ENCODE data around the gene FNDC8.
"Not testable (repeated sequence)": the region's sequence is repeated elsewhere in the genome, so short reads cannot be mapped to it uniquely, and the experiment has no call there.

FNDC8 gene

DNA sequence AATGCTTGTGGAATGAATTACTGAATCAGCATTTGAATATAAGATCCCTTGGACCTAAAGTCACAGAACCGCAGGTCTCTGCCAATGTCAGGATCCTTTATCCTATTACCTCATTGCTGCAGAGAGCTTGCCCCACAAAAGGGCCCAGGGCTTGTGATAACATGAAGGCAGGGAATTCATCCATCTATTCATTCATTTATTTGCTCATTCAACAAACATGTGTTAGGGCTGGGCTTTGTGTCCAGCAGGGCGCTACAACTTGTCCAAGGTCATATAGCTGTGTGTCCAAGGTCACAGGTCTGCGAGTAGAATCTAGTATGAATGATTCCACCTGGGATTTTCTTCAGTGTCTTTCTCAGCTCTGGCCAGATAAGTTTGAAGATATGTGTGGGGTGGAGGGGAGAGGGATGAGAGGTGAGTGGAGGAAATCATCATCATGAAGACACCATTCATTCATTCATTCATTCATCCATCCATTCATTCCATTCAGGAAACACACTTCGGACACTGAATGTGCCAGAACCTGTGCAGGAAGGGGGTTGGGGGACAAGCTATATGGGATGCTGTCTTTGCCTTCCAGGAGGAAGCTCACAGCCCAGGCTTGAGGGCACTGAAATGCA is 24.9 kb downstream of the FNDC8 start:
- no peak for DNase-seq

- DNase-seq = no peak
Observed at GRCh38 chr17:35147375-35147905, 26.0 kb downstream of the FNDC8 start, which contains the start of gene UNC45B. Gene UNC45B, plus strand, starts transcription at chr17:35147817. Its CDS starts 447 bp downstream, at chr17:35148264.

DNA sequence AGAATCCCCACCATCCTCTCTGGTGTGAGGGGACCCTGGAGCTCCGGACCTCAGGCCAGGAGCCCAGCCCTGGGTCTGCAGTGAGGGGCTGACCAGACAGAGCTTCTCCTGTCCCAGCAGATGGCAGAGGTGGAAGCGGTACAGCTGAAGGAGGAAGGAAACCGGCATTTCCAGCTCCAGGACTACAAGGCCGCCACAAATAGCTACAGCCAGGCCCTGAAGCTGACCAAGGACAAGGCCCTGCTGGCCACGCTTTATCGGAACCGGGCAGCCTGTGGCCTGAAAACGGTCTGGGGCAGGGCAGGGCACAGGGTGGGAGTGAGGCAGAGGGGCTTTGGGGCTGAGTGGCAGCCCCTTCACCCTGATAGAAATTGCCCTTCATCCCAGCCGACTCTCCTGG is 26.7 kb downstream of the FNDC8 start:
- DNase-seq = no peak

DNA sequence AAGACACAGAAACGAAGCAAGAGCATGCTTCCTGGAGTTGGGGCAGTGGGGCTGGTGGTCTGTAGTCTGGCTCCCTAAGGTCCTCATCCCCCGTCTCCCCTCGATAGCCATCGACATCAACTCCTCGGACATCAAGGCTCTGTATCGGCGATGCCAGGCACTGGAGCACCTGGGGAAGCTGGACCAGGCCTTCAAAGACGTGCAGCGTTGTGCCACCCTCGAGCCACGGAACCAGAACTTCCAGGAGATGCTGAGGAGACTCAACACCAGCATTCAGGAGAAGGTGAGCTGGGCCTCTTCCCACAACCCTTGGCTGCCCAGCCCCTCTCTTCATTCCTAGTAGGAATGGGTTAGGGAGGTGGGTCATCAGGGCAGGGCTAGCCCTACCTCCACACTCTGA is 28.5 kb downstream of the FNDC8 start:
- no peak for DNase-seq

- DNase-seq = not testable (repeated sequence)
Observed at GRCh38 chr17:35151080-35151479, 29.7 kb downstream of the FNDC8 start.

DNA sequence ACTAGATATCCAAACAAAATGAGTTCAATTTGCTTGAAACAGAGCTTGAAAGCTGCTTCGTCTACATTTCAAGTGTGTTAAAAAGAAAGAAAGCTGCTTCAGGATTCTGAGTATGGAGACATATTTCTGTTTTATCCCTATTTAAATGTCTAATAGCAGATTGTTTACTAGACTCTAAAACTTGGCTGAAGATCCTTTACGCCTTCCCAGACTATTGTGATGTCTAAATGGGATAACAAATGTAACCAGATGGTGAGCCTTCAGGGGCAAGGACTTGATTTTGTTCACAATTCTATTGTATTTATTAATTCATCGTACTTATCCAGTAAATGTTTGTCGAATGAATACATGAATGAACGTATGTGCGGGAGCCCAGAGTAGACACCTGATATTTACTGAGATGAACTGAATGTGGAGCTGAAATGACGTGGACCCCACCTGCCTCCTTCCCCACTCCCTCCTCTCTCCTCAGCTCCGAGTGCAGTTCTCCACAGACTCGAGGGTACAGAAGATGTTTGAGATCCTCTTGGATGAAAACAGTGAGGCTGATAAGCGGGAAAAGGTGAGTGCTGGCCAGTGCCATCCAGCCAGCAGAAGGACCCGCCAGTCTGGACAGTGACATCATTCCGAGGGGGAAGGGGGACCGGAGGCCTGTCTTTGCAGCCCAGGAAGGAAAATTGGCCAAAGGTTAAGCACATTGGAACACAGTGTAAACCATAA is 31.2 kb downstream of the FNDC8 start:
- no peak for DNase-seq

DNA sequence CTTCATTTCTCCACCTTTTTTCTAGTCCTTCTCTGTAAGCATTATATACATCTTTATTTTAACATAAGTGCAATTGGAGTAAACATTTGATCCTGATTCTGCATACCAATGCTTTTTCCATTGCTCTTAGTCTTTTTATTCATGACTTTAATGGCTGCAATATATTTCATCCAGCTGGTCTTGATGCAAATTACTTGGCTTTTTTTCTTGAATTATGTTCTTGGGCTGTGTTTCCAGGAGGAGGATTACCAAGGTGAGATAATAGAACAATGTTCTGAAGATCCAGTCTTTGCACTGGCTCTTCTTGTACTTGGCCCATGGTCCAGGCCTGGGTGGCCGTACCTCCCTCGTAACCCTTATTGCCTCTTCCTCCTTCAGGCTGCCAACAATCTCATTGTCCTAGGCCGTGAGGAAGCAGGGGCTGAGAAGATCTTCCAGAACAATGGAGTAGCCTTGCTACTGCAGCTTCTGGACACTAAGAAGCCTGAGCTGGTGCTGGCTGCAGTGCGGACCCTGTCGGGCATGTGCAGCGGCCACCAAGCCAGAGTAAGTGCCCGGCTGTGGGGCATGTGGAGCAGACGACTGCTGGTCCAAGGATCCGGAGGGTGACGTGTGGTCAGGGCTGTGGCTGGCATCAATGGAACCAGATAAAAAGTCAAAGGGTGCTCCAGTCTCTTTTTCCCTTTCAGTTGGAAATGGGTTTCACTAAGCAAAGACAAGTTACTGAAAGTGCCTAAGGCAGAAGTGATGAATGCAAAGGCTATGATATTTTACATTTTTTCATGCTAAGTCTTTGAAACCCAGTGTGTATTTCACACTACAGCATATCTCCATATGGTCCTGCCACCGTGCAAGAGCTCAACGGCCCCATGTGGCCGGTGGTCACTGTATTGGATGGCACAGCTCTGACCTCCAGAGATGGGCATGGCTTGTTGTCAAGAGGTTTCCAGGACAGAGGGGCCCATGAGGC is 33.1 kb downstream of the FNDC8 start:
- DNase-seq = no peak

- no peak for DNase-seq
Observed at GRCh38 chr17:35155246-35155645, 33.8 kb downstream of the FNDC8 start.

- no peak for DNase-seq
Observed at GRCh38 chr17:35159940-35160339, 38.5 kb downstream of the FNDC8 start.

- no peak for DNase-seq
Observed at GRCh38 chr17:35160354-35161201, 39.2 kb downstream of the FNDC8 start.

GRCh38 chr17:35161281-35161761 is 39.9 kb downstream of the FNDC8 start:
- no peak for DNase-seq

- DNase-seq = no peak
Observed at GRCh38 chr17:35162755-35163154, 41.3 kb downstream of the FNDC8 start.

GRCh38 chr17:35163886-35164285 is 42.5 kb downstream of the FNDC8 start:
- DNase-seq = no peak

GRCh38 chr17:35164716-35165115 is 43.3 kb downstream of the FNDC8 start:
- no peak for DNase-seq

GRCh38 chr17:35166526-35166925 is 45.1 kb downstream of the FNDC8 start:
- DNase-seq = no peak

GRCh38 chr17:35167046-35167445 is 45.6 kb downstream of the FNDC8 start:
- no peak for DNase-seq

DNA sequence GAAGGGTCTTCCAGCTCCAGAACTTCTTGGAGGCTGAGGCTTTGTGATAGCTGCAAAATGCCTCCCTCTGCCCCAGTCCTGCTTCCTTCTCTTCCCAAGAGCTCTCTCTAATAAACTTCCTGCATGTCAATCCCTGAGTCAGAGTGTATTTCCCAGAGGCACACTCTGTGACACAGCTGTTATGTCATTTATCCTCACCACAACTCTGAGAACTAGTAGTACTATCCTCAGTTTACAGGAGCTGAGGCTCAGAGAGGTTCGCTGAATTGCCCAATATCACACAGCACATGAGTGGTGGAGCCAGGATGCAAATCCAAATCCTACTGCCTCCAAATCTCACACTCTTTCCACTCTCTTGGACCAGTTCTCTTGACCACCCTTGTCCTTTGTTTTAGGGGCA is 46.3 kb downstream of the FNDC8 start:
- no peak for DNase-seq

GRCh38 chr17:35169835-35170363 is 48.5 kb downstream of the FNDC8 start:
- DNase-seq = no peak

- DNase-seq = no peak
Observed at GRCh38 chr17:35170968-35171771, 49.8 kb downstream of the FNDC8 start.

DNA sequence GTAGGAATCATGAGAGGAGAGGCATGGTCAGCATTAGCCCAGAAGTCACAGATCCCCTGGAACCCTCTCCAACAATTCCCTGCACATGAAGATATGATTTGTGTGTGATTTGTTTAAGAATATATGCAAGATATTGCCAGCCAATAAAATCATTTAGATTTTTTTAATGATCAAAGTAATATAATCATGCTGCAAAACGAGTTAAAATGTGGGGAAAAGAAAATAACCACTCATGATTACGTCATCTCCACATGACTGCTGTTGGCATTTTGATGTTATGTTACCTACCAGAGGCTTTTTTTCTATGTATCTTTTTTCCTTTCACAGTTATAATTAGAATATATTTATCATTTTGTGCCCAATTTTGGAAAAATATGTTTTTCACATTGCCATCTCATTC is 50.4 kb downstream of the FNDC8 start:
- DNase-seq = no peak

GRCh38 chr17:35172321-35172720 is 50.9 kb downstream of the FNDC8 start:
- not testable (repeated sequence) for DNase-seq
